Pancreas (tissue), 10 donors: ENCODE data around the gene ONECUT2. TPM values are rescaled to one million over a fixed set of nuclear protein-coding genes. Genes with fewer than 3 reads are reported as not detected.

Experiments
- ATAC-seq, 4 donors: fragments of 200-7000 bp; cut with Tn5 transposase; one replicate each; pipeline versions ENCODE4 v1.8.0 to v1.9.1; 2020; ENCODE audit warnings: mild to moderate bottlenecking in 4 of 4, moderate library complexity in 4 of 4
- DNase-seq, 6 donors: peaks; one replicate each; pipeline ENCODE4 v3.0.0-alpha.2; 2020
- FAIRE-seq: peaks from 2 replicates; lab custom pipeline; 2012; peaks lifted over from hg19 to GRCh38; lab: Jason Lieb, UNC
- H3K27ac ChIP-seq, 4 donors: fragments of 200-600 bp; sonication (generic); 1 replicate in 3 of 4; 2 replicates in 1 of 4; pipeline versions ENCODE4 v1.5.0 to v1.8.0; 2020
- H3K27me3 ChIP-seq, 4 donors: fragments of 200-600 bp; one replicate each; pipeline ENCODE4 v1.8.0; 2021
- H3K36me3 ChIP-seq, 3 donors: fragments of 200-600 bp; sonication (generic) in 1 of 3; one replicate each; pipeline versions ENCODE4 v1.5.0 to v1.8.0; 2020 to 2021
- H3K4me1 ChIP-seq, 3 donors: fragments of 200-600 bp; one replicate each; pipeline ENCODE4 v1.8.0; 2021
- H3K4me3 ChIP-seq, 4 donors: fragments of 200-600 bp; sonication (generic) in 2 of 4; one replicate each; pipeline versions ENCODE4 v1.5.0 to v1.8.0; 2020 to 2021
- H3K9me3 ChIP-seq, 4 donors: fragments of 200-600 bp; one replicate each; pipeline ENCODE4 v1.8.0; 2021
- CTCF ChIP-seq, 4 donors: fragments of 200-600 bp; sonication (generic) in 3 of 4; IDR thresholded peaks; one replicate each; pipeline versions ENCODE4 v1.5.0 to v1.8.0; 2021; ENCODE audit warnings: antibody characterized with exemption in 4 of 4
- WGBS, 2 donors: extraction: QIAGEN DNeasy Blood & Tissue Kit; methylation state at CpG; one replicate each; pipeline ENCODE4 v1.1.7; 2013; 5-methylcytosine and 5-hydroxymethylcytosine counted together
- intact Hi-C, 3 donors: fragments of 100-400 bp; cut with DNase I; formaldehyde crosslinking; loops; one replicate each; pipeline versions ENCODE4 v1.11.1 to v1.14.2; 2022
- polyA plus RNA-seq, 2 donors: library from polyadenylated mRNA; stranded (reverse); fragments of 200-250 nt; gene quantifications; one replicate each; pipeline ENCODE4 v1.2.3, GENCODE V29; 2013
- total RNA-seq, 6 donors: library from RNA; stranded (reverse); fragmentation: NEBNext Ultra II Directional in 4 of 6; extraction: Animal tissue kit (Norgen Biotek cat#: 25700) in 4 of 6; gene quantifications; one replicate each; pipeline versions ENCODE4 v1.2.1 to v1.2.4, GENCODE V29; 2021 to 2023
- donor health status: healthy with polysubstance abuse.
- donor health status: DM: no; HTN: no; CAD: no; lungs with moderate emphysema.
- donor health status: DM: no; HTN: no; CAD: no.
- donor health status: control.
- donor health status: control.
- donor health status: Bipolar disorder and iron deficiency.
- donor health status: DM: yes; HTN: yes; CAD: no.
- donor health status: DM: no; HTN: no; CAD: no.
- donor health status: DM: no; HTN: no; CAD: no.
- donor health status: DM: yes; HTN: yes; CAD: no.

Gene ONECUT2
- total and polyA plus RNA-seq, 8 donors, result 1.4 to 9.7 (median 5.4) TPM

GRCh38 chr18:57447154-57447621 is 12.0 kb downstream of the ONECUT2 start:
- ATAC-seq (peak; percentile 45 to 88 (median 52)), FAIRE-seq (no peak), DNase-seq (peak in 1 of 6 donors; percentile 71)
- no peak for TF ChIP-seq CTCF (IDR thresholded peaks at IDR 0.05)
- no peaks in the 10 kb centered on the region for H3K9me3 ChIP-seq
- H3K4me3 ChIP-seq, result no peak overlapping the region
- no peaks in the 10 kb centered on the region for H3K27me3 ChIP-seq
- WGBS, 2 donors, result 13 to 21% methylated on average over 14 of the region's 14 CpGs
- no peak overlapping the region for H3K27ac ChIP-seq
- H3K4me1 ChIP-seq, result peaks cover 13 to 21% (median 14%) of the 10 kb centered on the region in 3 donors
- H3K36me3 ChIP-seq, result no peaks in the 10 kb centered on the region
- intact Hi-C loops, result no loop called here

GRCh38 chr18:57455576-57456129 is 20.5 kb downstream of the ONECUT2 start:
- Histone ChIP-seq H3K4me3 (no peak overlapping the region), H3K4me1 (no peaks in the 10 kb centered on the region), H3K27ac (no peak overlapping the region), H3K27me3 (no peaks in the 10 kb centered on the region), H3K9me3 (no peaks in the 10 kb centered on the region), H3K36me3 (no peaks in the 10 kb centered on the region)
- no peak for ATAC-seq
- FAIRE-seq, result no peak
- TF ChIP-seq CTCF (IDR thresholded peaks at IDR 0.05), result no peak
- intact Hi-C loops, result no loop called here
- WGBS, 2 donors, result 56 to 63% methylated on average over 5 of the region's 5 CpGs
- no peak for DNase-seq

GRCh38 chr18:57461652-57462269 is 26.6 kb downstream of the ONECUT2 start:
- ATAC-seq (no peak), FAIRE-seq (no peak), DNase-seq (no peak)
- Histone ChIP-seq H3K27me3 (no peaks in the 10 kb centered on the region), H3K9me3 (no peaks in the 10 kb centered on the region), H3K4me3 (no peak overlapping the region), H3K4me1 (peaks cover 0 to 6% (median 0%) of the 10 kb centered on the region in 3 donors), H3K36me3 (no peaks in the 10 kb centered on the region), H3K27ac (no peak overlapping the region)
- WGBS, 2 donors, result 91 to 97% methylated on average over 3 of the region's 3 CpGs
- intact Hi-C loops, result no loop called here
- TF ChIP-seq CTCF (IDR thresholded peaks at IDR 0.05), result no peak

- Histone ChIP-seq H3K4me3 (no peak overlapping the region), H3K4me1 (peaks cover 0 to 8% (median 0%) of the 10 kb centered on the region in 3 donors), H3K36me3 (no peaks in the 10 kb centered on the region), H3K27ac (no peak overlapping the region), H3K9me3 (no peaks in the 10 kb centered on the region), H3K27me3 (no peaks in the 10 kb centered on the region)
- TF ChIP-seq CTCF (IDR thresholded peaks at IDR 0.05), result no peak
- intact Hi-C loops, result no loop called here
- ATAC-seq (peak in 3 of 4 donors; percentile 46 to 64 (median 54)), DNase-seq (no peak), FAIRE-seq (no peak)
- WGBS, 2 donors, result 14 to 15% methylated on average over 2 of the region's 2 CpGs
These were observed 31.1 kb downstream of the ONECUT2 start for GRCh38 chr18:57466307-57466706.
